T-helper 2 cell treated with Interferon-gamma antibody and Interleukin-4, amounts not matched to agents 5 μg/mL and 100 μg/mL, for 36 hours (primary cell): ENCODE results near the gene DHRS7C.

Experiments used
- DNase-seq: peaks from one replicate; pipeline ENCODE4 v3.0.0; 2021; ENCODE audit warnings: low spot score
- H3K27ac Mint-ChIP-seq: one replicate; pipeline ENCODE4 v1.8.0; 2021; ENCODE audit warnings: mild to moderate bottlenecking, mixed read lengths
- H3K27me3 Mint-ChIP-seq: one replicate; pipeline ENCODE4 v1.8.0; 2021; ENCODE audit warnings: low read depth, mixed read lengths
- H3K36me3 Mint-ChIP-seq: one replicate; pipeline ENCODE4 v1.8.0; 2021; ENCODE audit warnings: low read depth, mixed read lengths
- H3K4me1 Mint-ChIP-seq: one replicate; pipeline ENCODE4 v1.8.0; 2021; ENCODE audit warnings: low read depth, mixed read lengths
- H3K4me3 Mint-ChIP-seq: one replicate; pipeline ENCODE4 v1.8.0; 2022; ENCODE audit warnings: mild to moderate bottlenecking, moderate library complexity, mixed read lengths
- H3K9me3 Mint-ChIP-seq: one replicate; pipeline ENCODE4 v1.8.0; 2021; ENCODE audit warnings: mixed read lengths

The DHRS7C gene

GRCh38 chr17:9818760-9819159 is 27.4 kb upstream of the DHRS7C start:
- Mint-ChIP-seq H3K4me3 (no peak overlapping the region), H3K4me1 (no peaks in the 10 kb centered on the region), H3K9me3 (no peaks in the 10 kb centered on the region), H3K36me3 (no peaks in the 10 kb centered on the region), H3K27ac (no peak overlapping the region), H3K27me3 (no peaks in the 10 kb centered on the region)
- DNase-seq, result no peak

GRCh38 chr17:9817086-9817485 is 25.7 kb upstream of the DHRS7C start:
- H3K27me3 Mint-ChIP-seq, result no peaks in the 10 kb centered on the region
- no peaks in the 10 kb centered on the region for H3K36me3 Mint-ChIP-seq
- DNase-seq, result no peak
- no peaks in the 10 kb centered on the region for H3K9me3 Mint-ChIP-seq
- H3K4me3 Mint-ChIP-seq, result no peak overlapping the region
- H3K4me1 Mint-ChIP-seq, result no peaks in the 10 kb centered on the region
- no peak overlapping the region for H3K27ac Mint-ChIP-seq

- no peaks in the 10 kb centered on the region for H3K36me3 Mint-ChIP-seq
- H3K4me3 Mint-ChIP-seq, result no peak overlapping the region
- no peaks in the 10 kb centered on the region for H3K4me1 Mint-ChIP-seq
- DNase-seq, result no peak
- H3K27ac Mint-ChIP-seq, result no peak overlapping the region
- no peaks in the 10 kb centered on the region for H3K9me3 Mint-ChIP-seq
- H3K27me3 Mint-ChIP-seq, result no peaks in the 10 kb centered on the region
Observed at GRCh38 chr17:9816472-9816871, 25.1 kb upstream of the DHRS7C start.

- H3K27ac Mint-ChIP-seq, result no peak overlapping the region
- no peak overlapping the region for H3K4me3 Mint-ChIP-seq
- DNase-seq, result no peak
- no peaks in the 10 kb centered on the region for H3K36me3 Mint-ChIP-seq
- no peaks in the 10 kb centered on the region for H3K9me3 Mint-ChIP-seq
- no peaks in the 10 kb centered on the region for H3K27me3 Mint-ChIP-seq
- H3K4me1 Mint-ChIP-seq, result no peaks in the 10 kb centered on the region
Observed at GRCh38 chr17:9814337-9814945, 23.0 kb upstream of the DHRS7C start.

- H3K36me3 Mint-ChIP-seq, result no peaks in the 10 kb centered on the region
- no peak for DNase-seq
- H3K4me1 Mint-ChIP-seq, result no peaks in the 10 kb centered on the region
- no peak overlapping the region for H3K27ac Mint-ChIP-seq
- no peak overlapping the region for H3K4me3 Mint-ChIP-seq
- H3K27me3 Mint-ChIP-seq, result no peaks in the 10 kb centered on the region
- no peaks in the 10 kb centered on the region for H3K9me3 Mint-ChIP-seq
Observed at GRCh38 chr17:9813166-9813565, 21.8 kb upstream of the DHRS7C start.

GRCh38 chr17:9811537-9811936 is 20.1 kb upstream of the DHRS7C start:
- H3K36me3 Mint-ChIP-seq, result no peaks in the 10 kb centered on the region
- no peaks in the 10 kb centered on the region for H3K27me3 Mint-ChIP-seq
- H3K9me3 Mint-ChIP-seq, result no peaks in the 10 kb centered on the region
- H3K4me3 Mint-ChIP-seq, result no peak overlapping the region
- no peak for DNase-seq
- no peak overlapping the region for H3K27ac Mint-ChIP-seq
- no peaks in the 10 kb centered on the region for H3K4me1 Mint-ChIP-seq

GRCh38 chr17:9811086-9811485 is 19.7 kb upstream of the DHRS7C start:
- Mint-ChIP-seq H3K27ac (no peak overlapping the region), H3K9me3 (no peaks in the 10 kb centered on the region), H3K4me1 (no peaks in the 10 kb centered on the region), H3K4me3 (no peak overlapping the region), H3K36me3 (no peaks in the 10 kb centered on the region), H3K27me3 (no peaks in the 10 kb centered on the region)
- DNase-seq, result no peak

- Mint-ChIP-seq H3K27me3 (no peaks in the 10 kb centered on the region), H3K4me3 (no peak overlapping the region), H3K4me1 (no peaks in the 10 kb centered on the region), H3K27ac (no peak overlapping the region), H3K9me3 (no peaks in the 10 kb centered on the region), H3K36me3 (no peaks in the 10 kb centered on the region)
- no peak for DNase-seq
Observed at GRCh38 chr17:9810100-9810949, 18.9 kb upstream of the DHRS7C start.

- H3K36me3 Mint-ChIP-seq, result no peaks in the 10 kb centered on the region
- no peak overlapping the region for H3K4me3 Mint-ChIP-seq
- no peaks in the 10 kb centered on the region for H3K9me3 Mint-ChIP-seq
- H3K27ac Mint-ChIP-seq, result no peak overlapping the region
- H3K4me1 Mint-ChIP-seq, result no peaks in the 10 kb centered on the region
- no peaks in the 10 kb centered on the region for H3K27me3 Mint-ChIP-seq
- no peak for DNase-seq
Observed at GRCh38 chr17:9809409-9809808, 18.0 kb upstream of the DHRS7C start.

- H3K27ac Mint-ChIP-seq, result no peak overlapping the region
- no peaks in the 10 kb centered on the region for H3K4me1 Mint-ChIP-seq
- H3K4me3 Mint-ChIP-seq, result no peak overlapping the region
- no peaks in the 10 kb centered on the region for H3K9me3 Mint-ChIP-seq
- H3K36me3 Mint-ChIP-seq, result no peaks in the 10 kb centered on the region
- no peaks in the 10 kb centered on the region for H3K27me3 Mint-ChIP-seq
- no peak for DNase-seq
Observed at GRCh38 chr17:9806699-9807098, 15.3 kb upstream of the DHRS7C start.

- Mint-ChIP-seq H3K4me3 (no peak overlapping the region), H3K27me3 (no peaks in the 10 kb centered on the region), H3K27ac (no peak overlapping the region), H3K9me3 (no peaks in the 10 kb centered on the region), H3K36me3 (no peaks in the 10 kb centered on the region), H3K4me1 (no peaks in the 10 kb centered on the region)
- DNase-seq, result no peak
Observed at GRCh38 chr17:9805769-9806168, 14.4 kb upstream of the DHRS7C start.

GRCh38 chr17:9802697-9803096 is 11.3 kb upstream of the DHRS7C start:
- Mint-ChIP-seq H3K36me3 (no peaks in the 10 kb centered on the region), H3K27me3 (no peaks in the 10 kb centered on the region), H3K4me1 (no peaks in the 10 kb centered on the region), H3K27ac (no peak overlapping the region), H3K4me3 (no peak overlapping the region), H3K9me3 (no peaks in the 10 kb centered on the region)
- DNase-seq, result no peak

GRCh38 chr17:9802294-9802693 is 10.9 kb upstream of the DHRS7C start:
- no peak for DNase-seq
- Mint-ChIP-seq H3K36me3 (no peaks in the 10 kb centered on the region), H3K27ac (no peak overlapping the region), H3K4me1 (no peaks in the 10 kb centered on the region), H3K9me3 (no peaks in the 10 kb centered on the region), H3K4me3 (no peak overlapping the region), H3K27me3 (no peaks in the 10 kb centered on the region)

GRCh38 chr17:9801505-9801904 is 10.1 kb upstream of the DHRS7C start:
- H3K36me3 Mint-ChIP-seq, result no peaks in the 10 kb centered on the region
- H3K9me3 Mint-ChIP-seq, result no peaks in the 10 kb centered on the region
- H3K4me3 Mint-ChIP-seq, result no peak overlapping the region

GRCh38 chr17:9798724-9799123 is 7.3 kb upstream of the DHRS7C start:
- H3K27me3 Mint-ChIP-seq, result no peaks in the 10 kb centered on the region
- no peaks in the 10 kb centered on the region for H3K4me1 Mint-ChIP-seq
- H3K9me3 Mint-ChIP-seq, result no peaks in the 10 kb centered on the region
- no peak for DNase-seq
- no peak overlapping the region for H3K27ac Mint-ChIP-seq
- no peak overlapping the region for H3K4me3 Mint-ChIP-seq
- H3K36me3 Mint-ChIP-seq, result no peaks in the 10 kb centered on the region

More at GRCh38 chr17:9801505-9801904, 10.1 kb upstream of the DHRS7C start:
- no peaks in the 10 kb centered on the region for H3K27me3 Mint-ChIP-seq
- no peak overlapping the region for H3K27ac Mint-ChIP-seq
- no peaks in the 10 kb centered on the region for H3K4me1 Mint-ChIP-seq
- DNase-seq, result no peak
